Daoy (cell line): Measurements from ENCODE around the gene PRR19. TPM values are rescaled to one million over a fixed set of nuclear protein-coding genes. Genes with fewer than 3 reads are reported as not detected.
"Not testable (repeated sequence)": the region's sequence is repeated elsewhere in the genome, so short reads cannot be mapped to it uniquely, and the experiment has no call there.

Experiments
- DNase-seq: peaks from one replicate; pipeline ENCODE4 v3.0.0-alpha.2; 2015; ENCODE audit warnings: low read depth
- total RNA-seq: library from RNA; depleted of rRNA; stranded (reverse); fragments of >200 nt; shearing (Covaris generic); gene quantifications from 2 replicates; pipeline ENCODE4 v1.2.3, GENCODE V29; 2014; rRNA removed

PRR19 gene
- total RNA-seq, result 0.51 and 2.2 TPM in 2 replicates

- DNase-seq, result no peak
Observed at GRCh38 chr19:42301646-42302203, at the start of gene PRR19. Gene PRR19 (plus strand): TSS chr19:42302132. CDS start chr19:42309585, 7,453 bp downstream.

- peak; percentile 73 for DNase-seq
Observed at GRCh38 chr19:42252365-42253244, 49.3 kb upstream of the PRR19 start.

- peak; percentile 75 for DNase-seq
Observed at GRCh38 chr19:42253245-42254088, 48.5 kb upstream of the PRR19 start.

GRCh38 chr19:42254089-42254849 is 47.7 kb upstream of the PRR19 start:
- DNase-seq, result peak; percentile 68

- DNase-seq, result peak; percentile 96
Observed at GRCh38 chr19:42254850-42255765, 46.8 kb upstream of the PRR19 start, which contains the start of gene ERF. Gene ERF (minus strand): TSS chr19:42255128. CDS start chr19:42254999, 129 bp downstream.

GRCh38 chr19:42255766-42256745 is 45.9 kb upstream of the PRR19 start:
- DNase-seq, result peak; percentile 75

GRCh38 chr19:42257842-42258241 is 44.1 kb upstream of the PRR19 start:
- not testable (repeated sequence) for DNase-seq

- no peak for DNase-seq
Observed at GRCh38 chr19:42261763-42262162, 40.2 kb upstream of the PRR19 start.

- not testable (repeated sequence) for DNase-seq
Observed at GRCh38 chr19:42266105-42266504, 35.8 kb upstream of the PRR19 start.

- not testable (repeated sequence) for DNase-seq
Observed at GRCh38 chr19:42266928-42267603, 34.9 kb upstream of the PRR19 start.

- no peak for DNase-seq
Observed at GRCh38 chr19:42267644-42268141, 34.2 kb upstream of the PRR19 start.

- DNase-seq, result peak; percentile 99
Observed at GRCh38 chr19:42268142-42268703, 33.7 kb upstream of the PRR19 start.

GRCh38 chr19:42268704-42269477 is 33.0 kb upstream of the PRR19 start, which contains the start of gene CIC:
Gene CIC (plus strand): TSS chr19:42269252. CDS start chr19:42271784, 2,532 bp downstream.
- peak; percentile 100 for DNase-seq

- no peak for DNase-seq
Observed at GRCh38 chr19:42269478-42270345, 32.2 kb upstream of the PRR19 start.

GRCh38 chr19:42270346-42271044 is 31.4 kb upstream of the PRR19 start:
- peak; percentile 81 for DNase-seq
